T-helper 9 cell (primary cell): Measurements from ENCODE around the gene TMCO4.
A peak's percentile ranks its signal among the peaks of the same experiment; 100 is the strongest.
"Not testable (repeated sequence)": the region's sequence is repeated elsewhere in the genome, so short reads cannot be mapped to it uniquely, and the experiment has no call there.

Source experiments
- DNase-seq: peaks from one replicate; pipeline ENCODE4 v3.0.0-alpha.2; 2020
- total RNA-seq, 2 donors: gene quantifications; one replicate each; lab custom pipeline; 2026; lab: John Stamatoyannopoulos, UW

Gene TMCO4
- total RNA-seq, result 23.7 to 27.6 reads per million in 2 donors

DNA sequence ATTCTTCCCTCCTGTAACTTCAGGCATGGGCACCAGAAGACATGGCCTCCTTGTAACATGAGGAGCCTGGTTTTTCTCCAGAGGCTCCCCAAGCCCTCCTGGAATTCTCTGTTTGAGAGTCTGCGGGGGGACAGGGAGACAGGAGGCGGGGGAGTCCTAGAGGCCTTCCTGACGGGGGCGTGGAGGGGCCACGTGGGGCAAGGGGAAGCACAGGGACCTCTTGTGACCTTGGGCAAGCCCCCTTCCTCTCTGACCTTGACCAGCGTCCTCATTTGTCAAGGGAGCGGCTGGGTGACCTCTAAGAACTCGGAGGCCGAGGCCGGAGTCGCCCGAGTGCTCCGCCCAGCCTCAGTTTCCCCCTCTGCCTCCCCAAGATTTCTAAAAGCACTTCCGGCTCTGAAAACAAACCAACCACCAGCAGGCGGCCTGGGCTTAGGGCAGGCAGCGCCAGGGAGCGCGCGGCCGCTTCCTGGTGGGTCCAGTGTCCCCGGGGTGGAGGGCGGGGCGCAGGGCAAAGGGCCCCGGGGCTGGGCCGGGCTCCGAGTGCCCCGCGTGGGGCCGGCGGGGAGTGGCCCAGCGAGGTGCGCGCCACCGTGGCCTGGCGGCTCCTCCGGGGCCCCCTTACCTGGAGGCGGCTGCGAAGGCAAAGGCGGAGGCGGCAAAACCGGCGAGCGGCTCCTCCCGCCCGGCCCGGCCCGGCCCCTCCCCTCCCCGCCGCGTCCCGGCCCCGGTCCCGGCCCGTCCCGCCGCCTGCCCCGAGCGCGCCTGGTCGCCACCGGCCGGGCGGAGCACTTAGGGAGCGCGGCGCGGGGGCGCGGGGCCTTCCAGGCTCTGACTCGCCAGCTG is at the start of gene TMCO4:
TSS of gene TMCO4 (minus strand) at position 687 of the 846 bp plus-strand sequence. CDS start 19,158 bp downstream, outside the sequence.
- DNase-seq, result peak; percentile 31

- not testable (repeated sequence) for DNase-seq
Observed at GRCh38 chr1:19849307-19849706, 49.6 kb upstream of the TMCO4 start.

DNA sequence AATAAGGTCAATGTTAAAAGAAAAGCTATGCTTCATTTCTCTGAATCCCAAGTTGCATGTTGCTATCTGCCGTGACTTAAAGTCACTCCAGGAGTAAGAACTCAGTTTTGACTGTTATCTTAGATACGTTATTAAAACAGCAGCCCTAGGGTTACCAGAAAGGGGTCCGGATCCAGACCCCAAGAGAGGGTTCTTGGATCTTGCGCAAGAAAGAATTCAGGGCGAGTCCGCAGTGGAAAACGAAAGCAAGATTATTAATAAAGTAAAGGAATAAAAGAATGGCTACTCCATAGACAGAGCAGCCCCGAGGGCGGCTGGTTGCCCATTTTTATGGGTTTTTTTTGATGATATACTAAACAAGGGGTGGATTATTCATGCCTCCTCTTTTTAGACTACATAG is 47.6 kb upstream of the TMCO4 start:
- not testable (repeated sequence) for DNase-seq

GRCh38 chr1:19846338-19846737 is 46.6 kb upstream of the TMCO4 start:
- DNase-seq, result no peak

DNA sequence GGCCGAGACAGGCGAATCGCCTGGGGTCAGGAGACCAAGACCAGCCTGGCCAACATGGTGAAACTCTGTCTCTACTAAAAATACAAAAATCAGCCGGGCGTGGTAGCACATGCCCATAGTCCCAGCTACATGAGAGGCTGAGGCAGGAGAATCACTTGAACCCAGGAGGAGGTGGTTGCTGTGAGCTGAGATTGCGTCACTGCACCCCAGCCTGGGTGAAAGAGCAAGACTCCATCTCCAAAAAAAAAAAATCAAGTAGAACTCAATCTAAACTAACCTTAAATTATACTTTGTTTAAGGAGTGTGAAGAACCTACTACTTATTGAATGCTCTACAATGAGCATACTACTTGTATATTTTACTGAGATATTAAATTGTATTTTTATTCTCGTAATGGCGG is 45.8 kb upstream of the TMCO4 start:
- DNase-seq, result no peak

- no peak for DNase-seq
Observed at GRCh38 chr1:19844731-19845495, 45.2 kb upstream of the TMCO4 start.

DNA sequence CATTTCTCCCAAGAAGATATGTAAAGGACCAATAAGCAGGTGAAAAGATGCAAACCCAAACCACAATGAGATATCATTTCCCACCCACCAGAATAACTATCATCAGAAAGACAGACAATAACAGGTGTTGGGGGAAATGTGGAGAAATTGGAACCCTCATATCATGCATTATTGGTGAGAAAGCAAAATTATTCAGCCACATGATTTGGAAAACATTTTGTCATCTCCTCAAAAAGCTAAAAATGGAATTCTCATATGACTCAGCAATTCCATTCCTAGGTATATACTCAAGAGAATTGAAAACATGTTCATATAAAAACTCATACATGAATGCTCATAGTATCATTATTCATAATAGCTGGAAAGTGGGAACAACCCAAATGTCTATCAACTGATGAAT is 40.5 kb upstream of the TMCO4 start:
- no peak for DNase-seq

DNA sequence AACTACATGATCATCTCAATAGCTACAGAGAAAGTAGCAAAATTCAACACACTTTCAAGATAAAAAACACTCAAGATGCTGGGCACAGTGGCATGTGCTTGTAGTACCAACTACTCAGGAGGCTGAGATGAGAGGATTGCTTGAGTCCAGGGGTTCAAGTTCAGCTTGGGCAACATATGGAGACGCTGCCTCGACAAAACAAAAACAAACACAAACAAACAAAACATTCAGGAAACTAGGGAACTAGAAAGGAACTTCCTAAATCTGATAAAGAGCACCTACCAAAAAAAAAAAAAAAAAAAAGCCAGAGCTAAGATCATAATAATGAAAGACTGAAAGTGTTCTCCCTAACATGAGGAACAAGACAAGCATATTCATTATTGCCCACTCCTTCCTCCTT is 38.1 kb upstream of the TMCO4 start:
- no peak for DNase-seq

GRCh38 chr1:19835578-19835977 is 35.9 kb upstream of the TMCO4 start:
- DNase-seq, result no peak

DNA sequence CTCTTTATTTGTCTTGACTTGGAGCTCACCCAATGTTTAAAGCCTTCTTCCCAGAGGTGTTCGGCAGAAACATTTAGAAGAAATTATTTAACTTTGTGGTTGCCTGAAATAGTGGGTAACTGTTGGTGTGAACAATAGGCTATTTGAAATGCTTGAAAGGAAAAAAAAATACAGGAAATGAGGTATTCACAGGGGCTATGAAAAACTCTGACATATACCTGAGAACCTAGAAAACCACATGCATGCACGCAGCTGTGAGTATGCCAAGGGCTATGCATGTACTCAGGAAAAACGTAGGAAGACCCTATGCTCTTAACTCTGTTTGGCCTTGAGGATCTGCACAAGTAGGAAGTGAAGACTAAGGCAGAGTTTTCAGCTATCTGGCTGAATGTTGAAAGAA is 31.7 kb upstream of the TMCO4 start:
- DNase-seq, result no peak

DNA sequence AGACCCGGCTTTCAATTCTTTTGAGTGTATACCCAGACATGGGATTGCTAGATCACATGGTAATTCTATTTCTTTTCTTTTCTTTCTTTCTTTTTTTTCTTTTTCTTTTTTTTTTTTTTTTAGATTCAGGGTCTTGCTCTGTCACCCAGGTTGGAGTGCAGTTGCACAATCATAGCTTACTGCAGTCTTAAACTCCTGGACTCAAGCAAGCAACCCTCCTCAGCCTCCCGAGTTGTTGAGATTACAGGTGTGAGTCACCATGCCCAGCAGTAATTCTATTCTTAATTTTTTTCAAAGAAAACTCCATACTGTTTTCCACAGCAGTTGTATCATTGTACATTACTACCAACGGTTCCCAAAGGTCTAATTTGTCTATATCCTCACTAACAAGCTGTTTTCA is 28.8 kb upstream of the TMCO4 start:
- DNase-seq, result no peak

DNA sequence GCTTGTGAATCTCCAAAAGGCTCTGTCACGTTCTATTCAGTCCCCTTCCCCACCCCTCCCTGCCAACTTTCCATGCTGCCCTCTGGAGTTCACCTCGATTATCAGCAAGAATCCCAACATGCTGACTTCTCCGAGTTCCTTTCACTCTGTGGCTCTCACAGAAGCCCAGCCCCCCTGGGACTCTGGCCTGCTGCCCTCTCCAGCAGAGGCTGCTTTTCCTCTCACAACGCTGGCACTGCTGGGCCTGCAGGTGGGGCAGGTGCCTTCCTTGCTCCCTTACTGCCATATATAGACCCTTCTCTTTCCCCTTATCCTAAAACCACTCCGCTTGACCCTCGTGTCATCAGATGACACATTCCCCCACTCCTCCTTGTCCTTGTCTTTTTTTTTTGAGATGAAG is 25.6 kb upstream of the TMCO4 start:
- no peak for DNase-seq

DNA sequence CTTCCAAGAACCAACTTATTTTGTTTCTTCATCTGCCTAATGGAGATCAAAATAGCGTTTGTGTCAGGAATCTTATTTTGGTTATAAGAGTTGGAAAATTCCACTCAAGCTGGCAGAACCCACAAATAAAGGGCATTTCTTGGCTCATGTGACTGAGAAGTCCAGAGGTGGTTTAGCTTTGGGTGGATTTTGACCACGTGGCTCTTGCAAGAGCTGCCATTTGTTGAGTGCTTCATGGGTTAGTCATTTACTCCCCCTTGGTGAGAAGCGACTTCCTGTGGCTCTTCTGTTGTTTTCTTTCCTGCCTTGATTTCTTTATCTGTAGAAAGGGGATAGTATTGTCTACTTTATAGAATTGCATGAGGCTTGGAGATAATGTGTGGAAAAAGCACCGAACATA is 24.8 kb upstream of the TMCO4 start:
- DNase-seq, result no peak

DNA sequence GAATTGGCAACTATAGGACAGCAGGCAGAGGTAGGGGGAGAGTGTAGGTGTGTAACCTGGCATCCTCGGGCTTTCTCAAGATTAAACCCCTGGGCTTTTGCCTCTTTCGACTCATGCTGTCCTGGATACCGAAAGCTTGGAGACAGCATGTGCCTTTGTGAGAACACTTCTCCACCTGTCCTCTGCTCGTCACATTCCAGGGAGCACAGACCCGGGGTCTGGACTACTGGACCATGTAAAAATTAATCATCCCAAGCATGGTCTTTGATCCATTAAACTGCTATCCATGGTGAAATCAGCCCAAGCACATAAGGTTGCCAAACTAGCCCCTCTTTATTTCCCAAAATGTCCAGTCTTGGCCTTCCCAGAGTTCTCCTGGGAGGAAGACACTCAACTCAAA is 24.3 kb upstream of the TMCO4 start:
- no peak for DNase-seq

DNA sequence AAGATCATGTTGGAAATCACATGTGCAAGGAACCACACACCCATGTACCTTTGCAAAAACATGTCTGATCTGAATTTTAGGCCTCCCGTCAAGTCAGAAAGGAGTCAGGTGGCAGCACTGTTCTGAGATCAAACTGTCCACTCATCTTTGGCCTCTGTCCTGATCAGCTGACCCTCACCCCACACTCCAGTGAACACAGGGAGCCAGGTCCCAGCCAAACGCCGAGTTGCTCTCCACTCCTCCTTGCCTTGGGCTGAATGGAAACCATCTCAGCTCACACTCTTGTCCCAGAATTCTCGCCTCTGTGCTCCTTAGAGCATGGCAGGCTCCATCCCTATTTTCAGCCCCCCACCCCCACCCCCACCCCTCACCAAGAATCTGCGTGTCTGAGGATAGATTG is 20.0 kb upstream of the TMCO4 start:
- no peak for DNase-seq

GRCh38 chr1:19818324-19818723 is 18.6 kb upstream of the TMCO4 start:
- DNase-seq, result no peak

GRCh38 chr1:19817160-19817559 is 17.4 kb upstream of the TMCO4 start:
- no peak for DNase-seq

GRCh38 chr1:19816737-19817086 is 17.0 kb upstream of the TMCO4 start:
- not testable (repeated sequence) for DNase-seq

DNA sequence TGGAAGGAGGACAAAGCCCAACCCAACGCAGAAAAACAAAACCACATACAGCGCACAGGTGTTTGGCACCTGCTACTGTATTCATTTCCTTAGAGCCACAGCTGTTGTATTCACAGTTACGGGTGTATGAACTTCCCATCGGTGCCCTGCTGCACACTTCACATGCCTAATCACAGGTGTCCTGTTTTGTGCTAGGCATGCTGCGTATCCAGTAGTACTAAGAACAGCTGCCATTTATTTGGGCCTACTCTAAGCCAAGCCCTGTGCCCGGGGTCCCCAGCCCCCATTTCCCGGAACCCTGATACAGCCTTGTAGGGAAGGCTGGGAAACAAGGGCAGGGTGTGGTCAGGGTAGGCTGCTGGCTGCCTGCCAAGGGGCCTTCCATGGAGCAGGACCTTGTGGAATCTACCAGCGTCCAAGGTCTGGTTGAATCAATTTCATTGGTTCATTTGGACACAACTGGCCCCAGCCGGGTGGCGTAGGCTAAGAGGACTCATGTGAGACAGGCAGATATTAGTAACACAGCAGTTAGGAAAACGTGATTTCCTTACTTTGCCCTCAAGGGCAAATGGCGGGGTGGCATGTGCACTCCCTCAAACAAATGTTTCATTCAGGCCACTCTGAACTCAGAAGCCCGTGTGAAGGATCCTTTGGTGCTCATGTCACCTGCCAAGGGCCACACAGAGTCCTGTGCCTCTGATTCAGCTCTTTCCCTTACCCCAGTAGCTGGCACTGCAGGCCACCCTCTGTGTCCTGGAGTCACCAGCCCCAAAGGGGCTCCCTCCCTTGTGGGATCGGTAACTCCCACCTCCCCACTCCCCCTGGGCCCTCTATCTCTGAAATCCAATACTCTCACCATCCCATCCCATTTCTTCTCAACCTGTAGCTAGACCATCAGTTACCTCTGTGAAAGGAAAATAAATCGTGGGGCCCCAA is 16.4 kb upstream of the TMCO4 start:
- DNase-seq, result no peak

- no peak for DNase-seq
Observed at GRCh38 chr1:19814681-19815503, 15.2 kb upstream of the TMCO4 start, which contains the start of gene RNF186. TSS of gene RNF186 (minus strand) at chr1:19815283. CDS start at chr1:19815101, 182 bp downstream.

DNA sequence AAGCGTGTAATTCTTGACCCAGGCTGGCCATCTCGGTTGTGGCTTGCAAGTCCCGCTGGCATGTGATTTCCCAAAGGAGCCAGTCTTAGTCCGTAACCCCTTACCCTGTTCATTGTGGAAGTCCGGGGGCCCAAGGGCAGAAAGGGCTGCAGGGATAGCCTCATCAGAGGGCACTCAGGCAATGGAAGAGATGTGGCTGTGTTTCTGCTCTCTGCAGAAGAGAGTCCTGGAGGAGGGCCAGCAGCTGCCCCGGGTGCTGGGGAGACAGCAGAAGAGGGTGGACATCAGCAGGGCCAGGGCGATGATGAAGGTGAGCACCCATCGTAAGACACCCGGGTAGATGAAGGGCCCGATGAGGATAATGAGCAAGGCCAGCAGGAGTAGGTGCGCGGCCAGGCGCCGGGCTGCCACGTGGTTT is 14.5 kb upstream of the TMCO4 start:
- no peak for DNase-seq

GRCh38 chr1:19813643-19813960 is 13.9 kb upstream of the TMCO4 start:
- DNase-seq, result no peak
